ENCODE data around the gene SETBP1.

SETBP1 gene

GRCh38 chr18:45066886-45067285 lies 386.2 kb downstream of the SETBP1 start:
- TF ChIP-seq CTCF (IDR thresholded peaks at IDR 0.05; ENCODE audit: extremely low read depth, missing control alignments) = no peak
- DNase-seq (ENCODE audit: low spot score) = no peak

GRCh38 chr18:45068400-45069094 lies 387.9 kb downstream of the SETBP1 start:
- no peak for DNase-seq (ENCODE audit: low spot score)
- no peak for TF ChIP-seq CTCF (IDR thresholded peaks at IDR 0.05; ENCODE audit: extremely low read depth, missing control alignments)

- no peak for TF ChIP-seq CTCF (IDR thresholded peaks at IDR 0.05; ENCODE audit: extremely low read depth, missing control alignments)
- DNase-seq (ENCODE audit: low spot score) = no peak
Observed at GRCh38 chr18:45069546-45069945, 388.9 kb downstream of the SETBP1 start.

GRCh38 chr18:45071956-45072355 lies 391.3 kb downstream of the SETBP1 start:
- TF ChIP-seq CTCF (IDR thresholded peaks at IDR 0.05; ENCODE audit: extremely low read depth, missing control alignments) = no peak
- no peak for DNase-seq (ENCODE audit: low spot score)

- TF ChIP-seq CTCF (IDR thresholded peaks at IDR 0.05; ENCODE audit: extremely low read depth, missing control alignments) = no peak
- DNase-seq (ENCODE audit: low spot score) = no peak
Observed at GRCh38 chr18:45073556-45073955, 392.9 kb downstream of the SETBP1 start.

GRCh38 chr18:45081566-45082181 lies 401.0 kb downstream of the SETBP1 start:
- DNase-seq (ENCODE audit: low spot score) = no peak
- no peak for TF ChIP-seq CTCF (IDR thresholded peaks at IDR 0.05; ENCODE audit: extremely low read depth, missing control alignments)

GRCh38 chr18:45083226-45083855 lies 402.7 kb downstream of the SETBP1 start:
- no peak for DNase-seq (ENCODE audit: low spot score)
- no peak for TF ChIP-seq CTCF (IDR thresholded peaks at IDR 0.05; ENCODE audit: extremely low read depth, missing control alignments)

Measured in GM20000 (cell line).